Stomach (tissue), 9 donors: ENCODE data around the gene MTF1. TPM values are rescaled to one million over a fixed set of nuclear protein-coding genes. Genes with fewer than 3 reads are reported as not detected.

Source experiments
- DNase-seq, 2 donors: peaks; one replicate each; pipeline versions ENCODE4 v3.0.0 to v3.0.0-alpha.2; 2013 to 2019
- H3K27ac ChIP-seq, 5 donors: fragments of 200-600 bp in 4 of 5; sonication (generic) in 4 of 5; one replicate each; pipeline ENCODE4 v1.5.1; 2013 to 2019; ENCODE audit warnings: mild to moderate bottlenecking in 1 of 5, moderate library complexity in 1 of 5
- H3K27me3 ChIP-seq, 3 donors: fragments of 200-600 bp; sonication (generic); one replicate each; pipeline ENCODE4 v1.5.1; 2017 to 2019; ENCODE audit warnings: mixed run types in 1 of 3
- H3K36me3 ChIP-seq, 4 donors: fragments of 200-600 bp; sonication (generic); 1 replicate in 3 of 4; 2 replicates in 1 of 4; pipeline ENCODE4 v1.5.1; 2016 to 2019
- H3K4me1 ChIP-seq, 4 donors: fragments of 200-600 bp; sonication (generic); one replicate each; pipeline ENCODE4 v1.5.1; 2016 to 2019
- H3K4me3 ChIP-seq, 4 donors: fragments of 200-600 bp; sonication (generic) in 3 of 4; one replicate each; pipeline ENCODE4 v1.5.1; 2016 to 2019; ENCODE audit warnings: mild to moderate bottlenecking in 1 of 4
- H3K9me3 ChIP-seq, 4 donors: fragments of 200-600 bp; sonication (generic); one replicate each; pipeline ENCODE4 v1.5.1; 2016 to 2019
- CTCF ChIP-seq, 7 experiments: fragments of 450-650 bp in 4 of 7; fragments of 200-600 bp in 3 of 7; sonication (generic) in 3 of 7; IDR thresholded peaks; one replicate each; pipeline ENCODE4 v1.5.1; 2016 to 2019; ENCODE audit warnings: antibody characterized with exemption in 7 of 7, control low read depth in 2 of 7, mild to moderate bottlenecking in 1 of 7
- EP300 ChIP-seq: sonication (generic); formaldehyde crosslinking; IDR thresholded peaks from one replicate; pipeline ENCODE4 v1.6.1; 2017; ENCODE audit warnings: antibody characterized with exemption
- POLR2A ChIP-seq, 4 donors: fragments of 450-650 bp; IDR thresholded peaks; one replicate each; pipeline ENCODE4 v1.6.1; 2016; ENCODE audit warnings: antibody characterized with exemption in 4 of 4, control low read depth in 2 of 4, mild to moderate bottlenecking in 1 of 4, moderate library complexity in 1 of 4
- POLR2AphosphoS5 ChIP-seq, 3 donors: sonication (generic); formaldehyde crosslinking; IDR thresholded peaks; one replicate each; pipeline ENCODE4 v1.6.1; 2016; ENCODE audit warnings: antibody characterized with exemption in 3 of 3
- WGBS, 5 donors: extraction: QIAGEN DNeasy Blood & Tissue Kit in 3 of 5; methylation state at CpG; one replicate each; pipeline versions ENCODE4 v1.1.5 to v1.1.7; 2013 to 2018; 5-methylcytosine and 5-hydroxymethylcytosine counted together
- intact Hi-C: fragments of 100-400 bp; cut with DNase I; formaldehyde crosslinking; loops from one replicate; pipeline ENCODE4 v1.15.1; 2023; ENCODE audit warnings: low total_unique reads
- polyA plus RNA-seq, 3 donors: library from polyadenylated mRNA; stranded (reverse); fragments of 200-250 nt; gene quantifications; one replicate each; pipeline ENCODE4 v1.2.3, GENCODE V29; 2013
- total RNA-seq, 5 donors: library from RNA; depleted of rRNA; stranded (reverse); fragments of >200 nt; gene quantifications; one replicate each; pipeline versions ENCODE4 v1.1.0 to v1.2.3, GENCODE V29; 2014 to 2016
- donor health status: healthy with polysubstance abuse.
- donor health status: Bipolar disorder and iron deficiency.
- donor health status: healthy.

Gene MTF1
- total and polyA plus RNA-seq, 8 donors = 1.2 to 5.4 (median 2.8) TPM

- Histone ChIP-seq H3K27me3 (peaks cover 28 to 100% (median 62%) of the 10 kb centered on the region in 3 donors), H3K36me3 (no peaks in the 10 kb centered on the region), H3K9me3 (peaks cover 0 to 8% (median 0%) of the 10 kb centered on the region in 4 donors), H3K4me3 (peak within 1 kb of the TSS in 1 of 4 donors; percentile 13), H3K4me1 (peaks cover 0 to 11% (median 8%) of the 10 kb centered on the region in 4 donors), H3K27ac (no peak within 1 kb of the TSS)
- TF ChIP-seq CTCF (IDR thresholded peaks at IDR 0.05) = no peak
- TF ChIP-seq EP300 = no peak
- no peak for TF ChIP-seq POLR2AphosphoS5 (IDR thresholded peaks at IDR 0.05)
- TF ChIP-seq POLR2A (IDR thresholded peaks at IDR 0.05) = no peak
- intact Hi-C loops = no loop called here
- 5 to 8% (median 7%) methylated on average over 19 to 33 of the region's 33 CpGs for WGBS, 5 donors
- DNase-seq = peak in 1 of 2 donors; percentile 59
Observed at GRCh38 chr1:37764888-37765441, 94.4 kb downstream of the MTF1 start, which contains the start of gene EPHA10. TSS of gene EPHA10 (minus strand) at chr1:37765120. CDS start at chr1:37765066, 54 bp downstream.

DNA sequence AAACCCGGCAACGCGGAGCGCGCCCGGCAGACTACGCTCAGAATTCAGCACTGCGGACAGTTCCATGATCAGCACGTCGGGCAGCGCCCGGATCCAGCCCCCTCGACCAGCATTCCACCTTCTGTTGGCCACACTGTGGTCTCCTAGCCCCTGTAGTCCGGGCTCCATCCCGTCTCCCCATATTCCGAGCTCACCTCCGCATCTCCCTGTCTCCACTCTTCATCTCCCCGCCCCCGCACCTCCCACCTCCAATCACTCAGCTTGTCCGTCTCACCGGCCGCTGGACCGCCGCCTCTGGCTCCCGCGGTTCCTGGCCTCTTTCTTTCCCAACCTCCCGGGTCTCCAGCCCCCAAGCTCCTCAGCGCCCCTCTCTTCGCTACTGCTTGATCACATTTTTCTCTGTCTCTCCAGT, 95.0 kb downstream of the MTF1 start:
- intact Hi-C loops = no loop called here
- WGBS, 5 donors = 8 to 12% (median 10%) methylated on average over 26 to 29 of the region's 29 CpGs
- H3K4me1 ChIP-seq = peaks cover 0 to 11% (median 8%) of the 10 kb centered on the region in 4 donors
- H3K27me3 ChIP-seq = peaks cover 28 to 100% (median 62%) of the 10 kb centered on the region in 3 donors
- H3K4me3 ChIP-seq = no peak overlapping the region
- peak in 1 of 2 donors; percentile 84 for DNase-seq
- H3K36me3 ChIP-seq = no peaks in the 10 kb centered on the region
- TF ChIP-seq POLR2A (IDR thresholded peaks at IDR 0.05) (no peak), CTCF (IDR thresholded peaks at IDR 0.05) (no peak), POLR2AphosphoS5 (IDR thresholded peaks at IDR 0.05) (no peak), EP300 (no peak)
- H3K27ac ChIP-seq = no peak overlapping the region
- peaks cover 0 to 8% (median 0%) of the 10 kb centered on the region in 4 donors for H3K9me3 ChIP-seq

DNA sequence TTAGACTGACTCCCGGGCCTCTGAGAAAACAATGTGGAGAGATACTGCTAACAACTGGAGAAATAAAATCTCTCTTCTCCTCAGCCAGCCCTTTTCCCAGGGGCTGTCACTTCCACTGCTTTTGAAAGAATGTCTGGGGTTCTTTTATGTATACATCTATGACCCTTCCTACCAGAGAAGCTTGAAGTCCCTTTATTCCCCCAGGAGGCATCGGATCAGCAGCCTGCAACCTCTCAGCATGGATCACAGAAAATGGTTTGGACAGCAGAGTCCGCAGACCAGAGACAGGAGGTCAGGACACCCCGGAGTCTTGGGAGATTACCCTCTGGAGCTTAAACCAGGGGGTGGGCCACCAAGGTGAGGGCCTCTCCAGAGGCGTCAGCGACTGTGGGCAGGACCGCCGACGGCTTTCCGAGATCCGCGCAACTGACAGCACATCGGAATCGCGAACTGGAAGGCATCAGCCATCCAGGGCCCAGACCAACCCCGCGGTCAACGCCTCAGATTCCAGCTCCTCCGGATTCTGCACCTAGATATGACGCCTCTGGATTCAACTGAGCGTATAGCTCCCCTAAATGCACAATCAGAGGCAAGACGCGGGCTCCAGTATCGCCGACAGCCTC, 95.5 kb downstream of the MTF1 start:
- Histone ChIP-seq H3K4me1 (peaks cover 0 to 11% (median 8%) of the 10 kb centered on the region in 4 donors), H3K9me3 (peaks cover 0 to 8% (median 0%) of the 10 kb centered on the region in 4 donors), H3K4me3 (no peak overlapping the region), H3K36me3 (no peaks in the 10 kb centered on the region), H3K27me3 (peaks cover 28 to 100% (median 63%) of the 10 kb centered on the region in 3 donors), H3K27ac (no peak overlapping the region)
- 20 to 33% (median 30%) methylated on average over 14 to 25 of the region's 25 CpGs for WGBS, 5 donors
- no peak for DNase-seq
- TF ChIP-seq CTCF (IDR thresholded peaks at IDR 0.05) = no peak
- no peak for TF ChIP-seq EP300
- no peak for TF ChIP-seq POLR2AphosphoS5 (IDR thresholded peaks at IDR 0.05)
- TF ChIP-seq POLR2A (IDR thresholded peaks at IDR 0.05) = no peak
- intact Hi-C loops = no loop called here

DNA sequence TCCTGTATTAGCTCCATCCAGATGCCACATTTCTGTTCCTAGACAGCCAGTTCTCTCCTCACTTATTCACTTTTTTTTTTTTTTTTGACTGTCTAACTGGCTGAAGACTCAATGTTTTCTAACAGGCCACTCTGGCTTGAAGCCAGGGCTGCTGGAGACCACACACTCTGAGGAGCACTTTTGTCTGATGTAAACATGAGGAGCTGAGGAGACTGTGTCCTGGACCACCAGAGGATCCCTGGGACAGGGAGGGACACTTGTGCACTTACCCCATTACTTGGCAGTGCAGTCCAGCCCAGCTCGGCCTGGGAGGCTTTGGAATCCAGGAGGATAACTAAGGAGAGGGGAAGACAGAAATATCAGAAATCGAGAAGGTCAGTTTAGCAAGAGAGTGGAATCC, 96.9 kb downstream of the MTF1 start:
- peaks cover 28 to 100% (median 63%) of the 10 kb centered on the region in 3 donors for H3K27me3 ChIP-seq

More for the DNA sequence above, 96.9 kb downstream of the MTF1 start:
- Histone ChIP-seq H3K27ac (no peak overlapping the region), H3K4me1 (peaks cover 0 to 11% (median 8%) of the 10 kb centered on the region in 4 donors), H3K9me3 (peaks cover 0 to 8% (median 0%) of the 10 kb centered on the region in 4 donors), H3K36me3 (no peaks in the 10 kb centered on the region), H3K4me3 (no peak overlapping the region)
- intact Hi-C loops = no loop called here
- WGBS, 5 donors = 45 to 66% (median 52%) methylated on average over 2 of the region's 2 CpGs
- TF ChIP-seq POLR2A (IDR thresholded peaks at IDR 0.05) (no peak), CTCF (IDR thresholded peaks at IDR 0.05) (no peak), EP300 (no peak), POLR2AphosphoS5 (IDR thresholded peaks at IDR 0.05) (no peak)
- no peak for DNase-seq
